Kidney (tissue), 14 donors: ENCODE results near the gene BORCS5. TPM values are rescaled to one million over a fixed set of nuclear protein-coding genes. Genes with fewer than 3 reads are reported as not detected.

ENCODE experiments used
- DNase-seq, 5 donors: peaks; one replicate each; pipeline ENCODE4 v3.0.0-alpha.2; 2013 to 2020
- FAIRE-seq: peaks from 2 replicates; lab custom pipeline; 2012; peaks lifted over from hg19 to GRCh38; lab: Jason Lieb, UNC
- H3K27ac ChIP-seq, 2 donors: one replicate each; pipeline ENCODE4 v1.7.0; 2013; ENCODE audit warnings: low read depth in 2 of 2, low read length in 2 of 2, inconsistent platforms in 1 of 2
- H3K27me3 ChIP-seq: one replicate; pipeline ENCODE4 v1.7.1; 2013; ENCODE audit warnings: low read length, inconsistent platforms; ENCODE audit not compliant: control insufficient read depth, insufficient read depth
- H3K36me3 ChIP-seq, 3 donors: one replicate each; pipeline versions ENCODE4 v1.7.0 to v1.7.1; 2013; ENCODE audit warnings: low read length in 3 of 3, control low read depth in 1 of 3, inconsistent platforms in 1 of 3; ENCODE audit not compliant: insufficient read depth in 3 of 3, control insufficient read depth in 2 of 3
- H3K4me1 ChIP-seq, 3 donors: one replicate each; pipeline versions ENCODE4 v1.7.0 to v1.7.1; 2013; ENCODE audit warnings: low read length in 3 of 3, inconsistent platforms in 1 of 3, low read depth in 1 of 3; ENCODE audit not compliant: control insufficient read depth in 2 of 3, insufficient read depth in 2 of 3
- H3K4me3 ChIP-seq, 3 donors: one replicate each; pipeline versions ENCODE4 v1.7.0 to v1.8.1; 2013; ENCODE audit warnings: low read length in 3 of 3, control low read depth in 1 of 3, inconsistent platforms in 1 of 3
- H3K9ac ChIP-seq, 3 donors: one replicate each; pipeline versions ENCODE4 v1.7.0 to v1.7.1; 2013; ENCODE audit warnings: low read length in 3 of 3, control low read depth in 1 of 3, inconsistent platforms in 1 of 3
- H3K9me3 ChIP-seq, 3 donors: one replicate each; pipeline versions ENCODE4 v1.7.0 to v1.7.1; 2013; ENCODE audit warnings: low read length in 3 of 3, control low read depth in 1 of 3, inconsistent platforms in 1 of 3; ENCODE audit not compliant: control insufficient read depth in 2 of 3, insufficient read depth in 1 of 3
- CTCF ChIP-seq: IDR thresholded peaks from 3 replicates; pipeline ENCODE4 v1.5.1; 2012; ENCODE audit warnings: mild to moderate bottlenecking, moderate library complexity, borderline replicate concordance; ENCODE audit not compliant: insufficient read depth; ENCODE audit errors: extremely low read depth
- intact Hi-C: fragments of 100-400 bp; cut with DNase I; formaldehyde crosslinking; loops from one replicate; pipeline ENCODE4 v1.11.1; 2022
- polyA plus RNA-seq: library from polyadenylated mRNA; stranded (reverse); fragments of 350-450 nt; fragmentation: Illumina TruSeq; extraction: RNeasy Lipid Tissue Mini Kit (QIAGEN cat#74804); gene quantifications from one replicate; pipeline ENCODE4 v1.2.3, GENCODE V29; 2014; ENCODE audit warnings: low read depth, low replicate concordance; ENCODE audit not compliant: insufficient read depth
- total RNA-seq: library from RNA; stranded (reverse); fragmentation: NEBNext Ultra II Directional; extraction: Animal tissue kit (Norgen Biotek cat#: 25700); gene quantifications from one replicate; pipeline ENCODE4 v1.2.1, GENCODE V29; 2021
- donor health status: control.
- donor health status: control.
- donor health status: control.
- donor health status: control.
- donor health status: control.
- donor health status: DM: yes; HTN: yes; CAD: no.
- donor health status: Normal renal cell carcinoma (clear cell type).

BORCS5 gene
- total and polyA plus RNA-seq, 2 donors from 2014 or later = 11.2 to 14.0 TPM

DNA sequence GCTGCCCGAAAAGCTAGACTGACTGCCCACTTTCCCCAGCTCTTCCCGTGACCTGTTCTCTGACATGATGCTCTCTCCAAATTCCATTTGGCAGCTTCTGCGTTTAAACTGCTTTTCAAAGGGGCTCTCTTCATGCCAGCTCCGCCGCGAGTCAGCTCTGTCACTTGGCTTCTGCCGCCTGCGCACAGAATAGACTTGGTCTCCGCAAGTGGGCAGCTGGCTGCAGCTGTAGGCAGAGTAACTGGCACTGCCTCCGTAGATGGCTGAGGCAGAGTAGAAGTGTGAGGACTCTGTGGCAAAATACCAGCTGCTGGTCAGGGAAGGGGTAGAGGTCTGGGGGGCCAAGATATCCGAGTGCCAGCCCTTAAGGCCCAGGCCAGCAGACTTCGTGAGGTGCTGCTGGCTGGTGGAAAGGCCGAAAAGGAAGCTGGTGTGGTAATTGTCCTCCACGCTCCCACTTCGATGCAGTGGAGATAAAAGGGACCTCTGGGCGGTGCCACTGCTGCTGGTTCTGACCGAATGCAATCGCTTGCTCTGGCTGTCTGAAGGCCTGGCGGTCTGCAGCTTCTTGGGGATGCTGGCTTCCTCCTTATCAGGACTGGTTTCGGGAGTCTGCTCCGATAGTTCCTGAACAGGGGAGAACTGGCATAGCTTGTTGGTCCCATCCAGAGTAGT, 120.1 kb downstream of the BORCS5 start:
- Histone ChIP-seq H3K36me3 (peaks cover 4 to 29% (median 15%) of the 10 kb centered on the region in 3 donors), H3K4me3 (no peak overlapping the region), H3K9ac (no peak overlapping the region), H3K4me1 (no peaks in the 10 kb centered on the region), H3K27ac (no peak overlapping the region), H3K27me3 (no peaks in the 10 kb centered on the region), H3K9me3 (no peaks in the 10 kb centered on the region)
- intact Hi-C loops = no loop called here
- DNase-seq (no peak), FAIRE-seq (no peak)
- no peak for TF ChIP-seq CTCF

DNA sequence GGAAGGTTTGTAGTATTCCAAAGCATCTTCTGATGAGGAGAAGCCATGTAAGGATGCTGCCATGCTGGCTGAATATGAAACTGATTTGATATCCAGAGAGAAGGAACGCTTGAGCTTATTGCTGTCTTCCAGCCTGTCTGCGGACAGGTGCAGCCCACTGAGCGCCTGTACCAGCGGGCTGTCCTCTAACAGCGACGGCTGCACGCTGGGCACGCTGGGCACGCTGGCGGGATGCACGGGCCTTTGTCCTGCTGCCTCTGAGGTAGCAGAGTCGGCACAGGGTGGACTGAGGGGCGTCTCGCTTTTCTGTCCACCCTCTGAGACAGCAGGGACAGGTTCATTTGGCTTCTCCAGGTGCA, 120.6 kb downstream of the BORCS5 start:
- intact Hi-C loops = no loop called here

GRCh38 chr12:12480074-12480473, 123.2 kb downstream of the BORCS5 start:
- intact Hi-C loops = no loop called here
- no peaks in the 10 kb centered on the region for H3K9me3 ChIP-seq
- no peaks in the 10 kb centered on the region for H3K4me1 ChIP-seq
- FAIRE-seq (no peak), DNase-seq (no peak)
- TF ChIP-seq CTCF = no peak
- H3K4me3 ChIP-seq = no peak overlapping the region
- H3K36me3 ChIP-seq = peaks cover 4 to 29% (median 15%) of the 10 kb centered on the region in 3 donors
- no peak overlapping the region for H3K27ac ChIP-seq
- H3K27me3 ChIP-seq = no peaks in the 10 kb centered on the region
- H3K9ac ChIP-seq = no peak overlapping the region

More for the DNA sequence above, 120.6 kb downstream of the BORCS5 start:
- Histone ChIP-seq H3K9me3 (no peaks in the 10 kb centered on the region), H3K27ac (no peak overlapping the region), H3K4me3 (no peak overlapping the region), H3K4me1 (no peaks in the 10 kb centered on the region), H3K36me3 (peaks cover 4 to 29% (median 15%) of the 10 kb centered on the region in 3 donors), H3K9ac (no peak overlapping the region), H3K27me3 (no peaks in the 10 kb centered on the region)
- DNase-seq (no peak), FAIRE-seq (no peak)
- TF ChIP-seq CTCF = no peak
